ACHN (cell line): ENCODE measurements around the gene ZNF793.

Experiments used
- DNase-seq: peaks from one replicate; pipeline ENCODE4 v3.0.0-alpha.2; 2015
- in situ Hi-C: cut with HindIII; loops from 2 replicates; pipeline ENCODE4 v1.10.0; 2017; ENCODE audit warnings: low sequenced_read_pairs, low pct_ligation_motif_present, low pct_unique_long_range_greater_than_20kb

The ZNF793 gene

DNA sequence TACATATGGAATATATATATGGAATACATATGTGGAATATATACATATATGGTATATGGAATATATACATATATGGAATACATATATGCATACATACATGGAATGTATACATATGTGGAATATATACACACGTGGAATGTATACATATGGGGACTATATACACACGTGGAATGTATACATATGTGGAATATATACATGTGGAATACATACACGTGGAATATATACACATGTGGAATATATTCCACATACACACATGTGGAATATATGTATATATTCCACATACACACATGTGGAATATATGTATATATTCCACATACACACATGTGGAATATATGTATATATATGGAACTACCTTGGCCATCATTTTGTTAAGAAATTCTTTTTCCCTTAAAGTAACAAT is 56.8 kb downstream of the ZNF793 start:
- in situ Hi-C loops: no loop called here
- DNase-seq: no peak

GRCh38 chr19:37564624-37565369 is 58.1 kb downstream of the ZNF793 start:
- in situ Hi-C loops: no loop called here
- no peak for DNase-seq

GRCh38 chr19:37565370-37565669 is 58.6 kb downstream of the ZNF793 start:
- DNase-seq: no peak
- in situ Hi-C loops: no loop called here

GRCh38 chr19:37572203-37572602 is 65.5 kb downstream of the ZNF793 start:
- DNase-seq: no peak
- in situ Hi-C loops: no loop called here

DNA sequence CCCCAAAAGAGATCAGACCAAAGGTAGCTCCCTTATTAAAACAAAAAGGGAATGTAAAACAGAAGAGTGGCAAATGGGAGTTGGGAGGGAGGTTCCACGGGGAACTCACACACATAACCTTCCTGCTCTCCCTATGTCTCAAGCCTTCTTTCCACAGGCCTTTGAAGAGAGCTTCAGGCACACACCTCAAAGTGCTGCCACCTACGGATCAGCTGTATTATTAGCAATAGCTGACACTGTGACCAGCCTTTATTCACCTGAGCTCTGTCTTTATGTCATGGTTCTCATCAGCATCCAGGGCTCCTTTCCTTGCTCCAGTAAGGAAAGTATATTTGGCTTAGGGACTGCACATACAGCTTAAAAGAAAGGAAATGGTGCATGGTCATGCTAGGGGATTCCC is 76.6 kb downstream of the ZNF793 start:
- in situ Hi-C loops: no loop called here
- no peak for DNase-seq
